Neural crest cell (in vitro differentiated cells): ENCODE measurements around the gene GSTM4. TPM values are rescaled to one million over a fixed set of nuclear protein-coding genes. Genes with fewer than 3 reads are reported as not detected.

ENCODE experiments used
- DNase-seq: peaks from one replicate; pipeline ENCODE4 v3.0.0; 2021; ENCODE audit warnings: low read depth, mixed read lengths, low spot score
- H3K27ac Mint-ChIP-seq: one replicate; pipeline ENCODE4 v1.8.0; 2021; ENCODE audit warnings: mild to moderate bottlenecking, mixed read lengths; ENCODE audit not compliant: unreplicated experiment
- H3K27me3 Mint-ChIP-seq: 2 replicates; pipeline ENCODE4 v1.8.0; 2021; ENCODE audit warnings: low read depth, mild to moderate bottlenecking, mixed read lengths
- H3K36me3 Mint-ChIP-seq: 2 replicates; pipeline ENCODE4 v1.8.0; 2021; ENCODE audit warnings: low read depth, mild to moderate bottlenecking, mixed read lengths
- H3K4me1 Mint-ChIP-seq: 2 replicates; pipeline ENCODE4 v1.8.0; 2021; ENCODE audit warnings: mixed read lengths
- H3K4me3 Mint-ChIP-seq: one replicate; pipeline ENCODE4 v1.8.0; 2021; ENCODE audit warnings: mild to moderate bottlenecking, mixed read lengths
- H3K9me3 Mint-ChIP-seq: 2 replicates; pipeline ENCODE4 v1.8.0; 2021; ENCODE audit warnings: mixed read lengths
- total RNA-seq: library from RNA; stranded (reverse); gene quantifications from 2 replicates; pipeline ENCODE4 v1.2.1, GENCODE V29; 2021
- TF ChIP-seq, protein P1 (sequence below): fragments of 200-600 bp; sonication (generic); conservative IDR thresholded peaks from 2 replicates; pipeline ENCODE4 v1.5.0; 2021; ENCODE audit warnings: antibody characterized with exemption, mild to moderate bottlenecking

Gene GSTM4
- total RNA-seq, 1 donor from 2014 or later = 28.2 TPM

DNA sequence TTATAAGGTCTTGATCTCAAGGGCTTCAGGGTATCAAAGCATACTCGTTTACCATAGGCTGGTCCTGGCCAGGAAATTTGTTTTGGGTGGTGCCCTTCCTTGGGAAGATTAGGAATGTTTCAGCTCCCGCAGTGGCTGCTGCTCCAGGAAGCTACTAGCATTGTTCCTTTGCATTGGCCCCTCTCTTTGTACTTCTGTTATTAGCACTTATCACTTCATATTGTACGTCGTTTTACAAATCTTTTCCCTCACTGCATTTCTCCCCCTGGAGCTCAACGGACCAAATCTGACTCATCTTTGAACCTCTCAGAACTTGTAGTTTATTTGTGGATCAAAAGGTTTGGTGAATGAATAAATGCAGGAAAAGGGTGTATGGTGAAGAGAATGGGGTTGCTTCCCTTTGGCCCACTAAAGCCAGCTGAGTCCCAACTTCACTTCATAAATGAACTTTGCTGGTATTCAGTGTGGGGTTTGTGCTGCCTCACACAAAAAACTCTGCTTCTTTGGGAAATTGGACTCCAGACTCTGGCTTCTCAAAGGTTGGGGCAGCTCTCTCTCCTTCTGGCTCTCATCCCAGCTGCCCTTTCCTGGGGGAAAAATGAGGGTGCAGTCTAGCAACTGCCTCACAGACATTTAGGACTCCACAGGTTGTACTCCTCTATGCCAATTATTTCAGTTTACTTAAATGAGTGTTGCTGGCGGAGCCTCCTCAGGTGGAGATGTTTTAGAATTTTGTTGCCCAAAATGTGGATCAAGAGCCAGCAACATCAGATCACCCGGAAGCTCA is 42.3 kb upstream of the GSTM4 start:
- H3K9me3 Mint-ChIP-seq = no peaks in the 10 kb centered on the region
- TF ChIP-seq, protein P1, sequence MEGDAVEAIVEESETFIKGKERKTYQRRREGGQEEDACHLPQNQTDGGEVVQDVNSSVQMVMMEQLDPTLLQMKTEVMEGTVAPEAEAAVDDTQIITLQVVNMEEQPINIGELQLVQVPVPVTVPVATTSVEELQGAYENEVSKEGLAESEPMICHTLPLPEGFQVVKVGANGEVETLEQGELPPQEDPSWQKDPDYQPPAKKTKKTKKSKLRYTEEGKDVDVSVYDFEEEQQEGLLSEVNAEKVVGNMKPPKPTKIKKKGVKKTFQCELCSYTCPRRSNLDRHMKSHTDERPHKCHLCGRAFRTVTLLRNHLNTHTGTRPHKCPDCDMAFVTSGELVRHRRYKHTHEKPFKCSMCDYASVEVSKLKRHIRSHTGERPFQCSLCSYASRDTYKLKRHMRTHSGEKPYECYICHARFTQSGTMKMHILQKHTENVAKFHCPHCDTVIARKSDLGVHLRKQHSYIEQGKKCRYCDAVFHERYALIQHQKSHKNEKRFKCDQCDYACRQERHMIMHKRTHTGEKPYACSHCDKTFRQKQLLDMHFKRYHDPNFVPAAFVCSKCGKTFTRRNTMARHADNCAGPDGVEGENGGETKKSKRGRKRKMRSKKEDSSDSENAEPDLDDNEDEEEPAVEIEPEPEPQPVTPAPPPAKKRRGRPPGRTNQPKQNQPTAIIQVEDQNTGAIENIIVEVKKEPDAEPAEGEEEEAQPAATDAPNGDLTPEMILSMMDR = no peak
- no peaks in the 10 kb centered on the region for H3K36me3 Mint-ChIP-seq
- H3K4me1 Mint-ChIP-seq = peaks cover 24% of the 10 kb centered on the region
- DNase-seq = no peak
- no peak overlapping the region for H3K27ac Mint-ChIP-seq
- no peak overlapping the region for H3K4me3 Mint-ChIP-seq
- no peaks in the 10 kb centered on the region for H3K27me3 Mint-ChIP-seq

DNA sequence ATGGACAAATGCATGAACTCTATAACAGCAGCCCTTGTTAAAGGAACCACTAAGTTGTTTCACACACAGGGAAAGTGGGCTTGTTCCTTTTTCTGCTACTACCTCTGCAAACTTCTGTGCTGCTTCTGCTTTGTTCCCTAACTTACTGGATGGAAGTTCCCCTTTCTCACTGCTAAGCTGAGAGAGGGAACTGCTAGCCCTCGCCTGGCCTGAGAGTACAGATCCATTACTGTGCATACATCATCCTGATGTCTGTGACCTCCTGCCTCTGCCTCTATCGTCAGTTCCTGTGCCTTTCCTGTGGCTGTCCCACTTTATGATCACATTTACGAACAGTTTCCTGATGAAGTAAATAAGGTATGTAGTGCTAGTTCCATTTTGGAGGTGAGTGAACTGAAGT is 40.0 kb upstream of the GSTM4 start:
- DNase-seq = no peak
- Mint-ChIP-seq H3K4me3 (peak overlapping the region; percentile 75), H3K36me3 (no peaks in the 10 kb centered on the region), H3K4me1 (peaks cover 43% of the 10 kb centered on the region), H3K27me3 (no peaks in the 10 kb centered on the region), H3K27ac (no peak overlapping the region), H3K9me3 (no peaks in the 10 kb centered on the region)
- TF ChIP-seq, protein P1 = no peak

DNA sequence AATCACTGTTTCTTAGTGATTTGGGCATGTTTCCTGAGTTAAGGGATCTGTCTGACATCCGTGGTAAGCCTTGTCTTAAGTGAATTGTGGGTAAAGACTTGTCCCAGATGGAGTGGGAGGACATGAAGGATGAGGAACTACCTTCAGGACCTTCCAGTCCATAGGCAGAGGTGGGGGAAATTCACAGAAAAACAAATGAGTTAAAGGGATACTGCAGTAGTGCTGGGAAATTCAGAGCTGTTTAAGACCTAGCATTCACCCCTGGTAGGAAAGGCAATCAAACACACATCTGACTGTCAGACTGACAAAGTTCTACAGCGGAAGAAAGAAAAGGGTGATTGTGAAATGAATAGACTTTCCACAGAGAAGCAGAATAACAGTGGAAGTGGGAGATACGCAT is 39.5 kb upstream of the GSTM4 start:
- Mint-ChIP-seq H3K4me3 (peak overlapping the region; percentile 75), H3K27me3 (no peaks in the 10 kb centered on the region), H3K4me1 (peaks cover 45% of the 10 kb centered on the region), H3K9me3 (no peaks in the 10 kb centered on the region), H3K36me3 (no peaks in the 10 kb centered on the region), H3K27ac (no peak overlapping the region)
- TF ChIP-seq, protein P1 = no peak
- no peak for DNase-seq

DNA sequence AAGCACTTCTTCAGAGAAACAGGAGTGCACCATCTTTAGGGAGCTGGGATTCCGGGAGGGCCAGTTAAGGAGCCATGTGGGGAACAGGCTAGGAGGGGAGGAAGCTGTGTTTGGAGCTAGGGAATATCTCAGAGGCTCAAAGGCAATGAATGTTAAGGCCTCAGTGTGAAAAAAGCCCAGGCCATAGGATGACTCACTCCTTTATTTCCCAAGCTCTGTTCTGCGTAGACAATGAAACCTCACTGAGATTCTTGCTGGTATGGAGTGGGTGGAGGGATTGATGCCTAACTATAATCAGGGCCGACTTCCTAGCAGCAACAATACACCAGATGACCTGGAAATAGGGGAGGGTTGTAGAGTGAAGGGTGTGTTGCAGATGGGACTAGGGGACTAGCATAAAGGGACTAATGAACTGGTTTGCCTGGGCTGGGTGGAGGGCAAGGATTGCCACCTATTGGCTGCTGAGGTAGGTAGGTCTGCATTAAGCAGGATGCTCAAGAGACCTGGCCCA is 38.6 kb upstream of the GSTM4 start:
- H3K9me3 Mint-ChIP-seq = no peaks in the 10 kb centered on the region
- no peaks in the 10 kb centered on the region for H3K27me3 Mint-ChIP-seq
- H3K4me1 Mint-ChIP-seq = peaks cover 54% of the 10 kb centered on the region
- TF ChIP-seq, protein P1 = no peak
- DNase-seq = no peak
- H3K4me3 Mint-ChIP-seq = peak overlapping the region; percentile 75
- peak overlapping the region; percentile 93 for H3K27ac Mint-ChIP-seq
- H3K36me3 Mint-ChIP-seq = no peaks in the 10 kb centered on the region

DNA sequence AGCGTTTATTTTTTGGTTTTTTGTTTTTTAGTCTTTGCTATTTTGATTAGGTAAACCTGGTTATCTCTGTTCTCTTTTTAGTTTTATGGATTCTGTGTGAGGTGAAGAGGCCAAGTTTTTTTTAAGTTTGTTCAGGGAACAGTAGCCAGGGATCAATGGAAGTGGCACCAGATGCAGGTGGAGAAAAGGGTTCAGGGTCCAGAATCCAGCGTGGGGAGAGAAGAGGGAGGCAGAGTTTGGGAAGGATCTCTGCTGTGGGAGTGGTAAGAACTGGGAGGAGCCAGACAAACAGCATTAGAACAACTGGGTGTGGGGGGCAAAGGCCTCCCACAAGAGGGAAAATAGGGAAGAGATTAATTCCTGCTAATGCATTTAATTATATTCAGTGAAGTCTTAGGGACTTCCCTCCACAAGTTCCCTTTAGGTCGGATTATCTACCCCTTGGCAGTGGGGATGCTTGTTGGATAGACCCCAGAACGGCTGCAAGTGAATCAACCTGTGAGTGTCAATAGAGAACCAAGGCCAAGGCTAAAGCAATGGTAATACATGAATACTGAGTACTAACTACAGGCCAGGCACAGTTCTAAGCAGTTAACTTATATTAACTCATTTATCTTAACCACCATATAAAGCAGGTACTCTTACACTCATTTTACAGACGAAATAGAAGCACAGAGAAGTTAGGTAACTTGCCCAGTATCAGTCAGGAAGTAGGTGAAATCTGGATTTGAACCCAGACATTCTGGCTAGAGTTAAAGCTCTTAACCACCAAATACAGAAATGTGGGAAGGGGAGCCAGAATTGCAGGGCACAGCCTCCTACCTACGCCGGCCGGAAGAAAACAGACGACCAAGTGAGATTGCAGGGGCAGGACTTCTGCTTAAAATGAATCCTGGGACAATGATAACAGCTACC is 37.0 kb upstream of the GSTM4 start:
- no peaks in the 10 kb centered on the region for H3K9me3 Mint-ChIP-seq
- peak overlapping the region; percentile 96 for H3K4me3 Mint-ChIP-seq
- H3K36me3 Mint-ChIP-seq = no peaks in the 10 kb centered on the region
- H3K27me3 Mint-ChIP-seq = no peaks in the 10 kb centered on the region
- H3K4me1 Mint-ChIP-seq = peaks cover 63% of the 10 kb centered on the region
- TF ChIP-seq, protein P1 = no peak
- H3K27ac Mint-ChIP-seq = peak overlapping the region; percentile 95
- DNase-seq = no peak
